22Rv1 (cell line): ENCODE results near the gene PNKP.

Source experiments
- CTCF ChIP-seq: fragments of 450-650 bp; IDR thresholded peaks from 2 replicates; pipeline ENCODE4 v1.5.1; 2017; ENCODE audit warnings: mild to moderate bottlenecking
- ZFX ChIP-seq: fragments of 450-650 bp; IDR thresholded peaks from 2 replicates; pipeline ENCODE4 v1.6.1; 2017; ENCODE audit warnings: antibody characterized with exemption, borderline replicate concordance

- TF ChIP-seq CTCF = no peak
- no peak for TF ChIP-seq ZFX
These were observed 6.5 kb upstream of the PNKP start for GRCh38 chr19:49873834-49874233.
